GM23338 (cell line): ENCODE measurements around the gene ZNF646.

ENCODE experiments used
- CTCF ChIP-seq, 2 experiments: fragments of 200-600 bp in 1 of 2; sonication (generic) in 1 of 2; conservative IDR thresholded peaks; 2 replicates each; pipeline versions ENCODE4 v1.5.1 to v1.6.1; 2016 to 2017; ENCODE audit warnings: antibody characterized with exemption in 2 of 2, low read depth in 2 of 2, mild to moderate bottlenecking in 2 of 2, moderate library complexity in 1 of 2
- ETS1 ChIP-seq: IDR thresholded peaks from 2 replicates; pipeline ENCODE4 v1.6.1; 2016; ENCODE audit warnings: antibody characterized with exemption
- EZH2 ChIP-seq: fragments of 200-600 bp; sonication (generic); IDR thresholded peaks from one replicate; pipeline ENCODE4 v1.8.0; 2017; ENCODE audit warnings: antibody characterized with exemption, mild to moderate bottlenecking, low read depth; ENCODE audit not compliant: unreplicated experiment
- EZH2phosphoT487 ChIP-seq: fragments of 200-600 bp; sonication (generic); IDR thresholded peaks from one replicate; pipeline ENCODE4 v1.8.1; 2018; ENCODE audit warnings: antibody characterized with exemption; ENCODE audit not compliant: unreplicated experiment
- POLR2AphosphoS5 ChIP-seq: IDR thresholded peaks from 2 replicates; pipeline ENCODE4 v1.6.1; 2016; ENCODE audit warnings: antibody characterized with exemption, low read depth
- REST ChIP-seq: IDR thresholded peaks from one replicate; pipeline ENCODE4 v1.6.1; 2018; ENCODE audit warnings: antibody characterized with exemption; ENCODE audit not compliant: unreplicated experiment
- STAT1 ChIP-seq: IDR thresholded peaks from one replicate; pipeline ENCODE4 v1.6.1; 2016; ENCODE audit warnings: antibody characterized with exemption; ENCODE audit not compliant: unreplicated experiment
- ZNF114 ChIP-seq: fragments of 250-450 bp; sonication (Bioruptor Pico); IDR thresholded peaks from 2 replicates; pipeline ENCODE4 v1.5.0; 2020; ENCODE audit warnings: mild to moderate bottlenecking, moderate library complexity
- ZNF331 ChIP-seq: fragments of 250-450 bp; sonication (Bioruptor Pico); IDR thresholded peaks from 2 replicates; pipeline ENCODE4 v1.5.0; 2020; ENCODE audit warnings: low read depth, mild to moderate bottlenecking, moderate library complexity

- TF ChIP-seq STAT1 (no peak), EZH2 (no peak), CTCF (conservative IDR thresholded peaks at IDR 0.05; ENCODE audit: low read depth in 2 of 2) (no peak; a peak in 1 of 4 replicates), EZH2phosphoT487 (no peak), ZNF331 (no peak), REST (no peak), POLR2AphosphoS5 (no peak), ETS1 (no peak), ZNF114 (no peak)
Observed at GRCh38 chr16:31077592-31078396, 3.6 kb downstream of the ZNF646 start.
